ENCODE data around the gene CCDC50. TPM values are rescaled to one million over a fixed set of nuclear protein-coding genes. Genes with fewer than 3 reads are reported as not detected.

The CCDC50 gene
- total RNA-seq, 1 donor from 2014 or later = 178 TPM

- DNase-seq (ENCODE audit: low read depth) = no peak
- no peak for TF ChIP-seq CTCF (IDR thresholded peaks at IDR 0.05; ENCODE audit: insufficient read depth, low read length, poor library complexity, severe bottlenecking)
- Histone ChIP-seq H3K4me3 (ENCODE audit: low read depth, low read length) (no peak overlapping the region), H3K27me3 (ENCODE audit: control insufficient read depth, insufficient read depth, low read length) (no peaks in the 10 kb centered on the region), H3K36me3 (ENCODE audit: control insufficient read depth, insufficient read depth, low read length) (no peaks in the 10 kb centered on the region)
These were observed 38.7 kb upstream of the CCDC50 start for GRCh38 chr3:191290311-191291025.

- Histone ChIP-seq H3K27me3 (ENCODE audit: control insufficient read depth, insufficient read depth, low read length) (no peaks in the 10 kb centered on the region), H3K4me3 (ENCODE audit: low read depth, low read length) (no peak overlapping the region), H3K36me3 (ENCODE audit: control insufficient read depth, insufficient read depth, low read length) (no peaks in the 10 kb centered on the region)
- TF ChIP-seq CTCF (IDR thresholded peaks at IDR 0.05; ENCODE audit: insufficient read depth, low read length, poor library complexity, severe bottlenecking) = no peak
- no peak for DNase-seq (ENCODE audit: low read depth)
These were observed 36.8 kb upstream of the CCDC50 start for GRCh38 chr3:191292243-191293015.

DNA sequence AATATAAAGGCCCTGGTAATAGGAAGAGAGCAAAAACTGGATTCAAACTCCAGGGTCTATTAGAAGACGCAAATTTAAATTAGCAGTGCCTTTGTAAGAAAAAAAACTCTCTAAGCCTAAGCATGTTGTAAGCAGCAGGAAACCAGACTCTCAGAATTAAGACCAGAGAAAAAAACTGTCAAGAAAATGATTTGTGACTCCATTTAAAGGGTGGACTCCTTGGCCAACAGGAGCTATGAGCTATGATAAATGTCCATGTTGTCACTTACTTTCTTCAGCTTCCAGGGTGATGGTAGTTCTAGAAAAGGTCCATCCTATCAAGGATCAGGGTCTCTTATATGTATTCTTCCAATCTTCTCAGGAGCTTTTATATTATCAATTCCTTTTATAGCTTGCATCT is 34.9 kb upstream of the CCDC50 start:
- Histone ChIP-seq H3K36me3 (ENCODE audit: control insufficient read depth, insufficient read depth, low read length) (no peaks in the 10 kb centered on the region), H3K27me3 (ENCODE audit: control insufficient read depth, insufficient read depth, low read length) (no peaks in the 10 kb centered on the region), H3K4me3 (ENCODE audit: low read depth, low read length) (no peak overlapping the region)
- no peak for TF ChIP-seq CTCF (IDR thresholded peaks at IDR 0.05; ENCODE audit: insufficient read depth, low read length, poor library complexity, severe bottlenecking)
- DNase-seq (ENCODE audit: low read depth) = no peak

DNA sequence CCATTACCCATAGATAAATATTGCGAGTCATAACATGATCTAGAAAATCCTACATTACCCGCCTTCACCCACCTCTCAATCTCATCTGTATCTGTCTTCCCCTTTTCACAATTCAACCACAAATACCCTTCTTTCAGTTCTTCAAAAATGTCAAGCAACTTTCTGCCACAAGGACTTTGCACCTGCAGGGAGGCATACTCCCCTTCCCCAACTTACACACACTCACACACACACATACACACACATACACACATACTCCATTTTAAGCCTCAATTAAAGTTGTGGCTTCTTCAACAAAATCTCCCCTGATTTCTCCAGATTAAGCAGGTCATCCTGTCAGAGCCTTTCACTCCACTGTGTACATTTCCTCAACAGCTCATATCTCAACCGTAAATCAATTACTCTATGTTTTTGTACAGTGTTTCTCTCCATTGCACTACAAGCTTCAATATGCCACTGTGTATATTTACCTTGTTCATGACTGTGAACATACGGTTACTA is 33.1 kb upstream of the CCDC50 start:
- no peak for DNase-seq (ENCODE audit: low read depth)
- H3K4me3 ChIP-seq (ENCODE audit: low read depth, low read length) = no peak overlapping the region
- no peaks in the 10 kb centered on the region for H3K36me3 ChIP-seq (ENCODE audit: control insufficient read depth, insufficient read depth, low read length)
- H3K27me3 ChIP-seq (ENCODE audit: control insufficient read depth, insufficient read depth, low read length) = no peaks in the 10 kb centered on the region
- TF ChIP-seq CTCF (IDR thresholded peaks at IDR 0.05; ENCODE audit: insufficient read depth, low read length, poor library complexity, severe bottlenecking) = no peak

GRCh38 chr3:191298846-191299245 is 30.3 kb upstream of the CCDC50 start:
- no peak for TF ChIP-seq CTCF (IDR thresholded peaks at IDR 0.05; ENCODE audit: insufficient read depth, low read length, poor library complexity, severe bottlenecking)
- Histone ChIP-seq H3K36me3 (ENCODE audit: control insufficient read depth, insufficient read depth, low read length) (no peaks in the 10 kb centered on the region), H3K27me3 (ENCODE audit: control insufficient read depth, insufficient read depth, low read length) (no peaks in the 10 kb centered on the region), H3K4me3 (ENCODE audit: low read depth, low read length) (no peak overlapping the region)
- DNase-seq (ENCODE audit: low read depth) = no peak
